B cell (primary cell): ENCODE results near the gene AIMP2.

Experiments
- CTCF ChIP-seq: fragments of 200-600 bp; IDR thresholded peaks from one replicate; pipeline ENCODE4 v1.8.0; 2022; ENCODE audit warnings: antibody characterized with exemption, mild to moderate bottlenecking
- EZH2 ChIP-seq: IDR thresholded peaks from 2 replicates; pipeline ENCODE4 v1.6.1; 2012; ENCODE audit warnings: borderline replicate concordance, low read depth, mild to moderate bottlenecking, moderate library complexity, low read length; ENCODE audit not compliant: insufficient read depth, poor library complexity, severe bottlenecking

DNA sequence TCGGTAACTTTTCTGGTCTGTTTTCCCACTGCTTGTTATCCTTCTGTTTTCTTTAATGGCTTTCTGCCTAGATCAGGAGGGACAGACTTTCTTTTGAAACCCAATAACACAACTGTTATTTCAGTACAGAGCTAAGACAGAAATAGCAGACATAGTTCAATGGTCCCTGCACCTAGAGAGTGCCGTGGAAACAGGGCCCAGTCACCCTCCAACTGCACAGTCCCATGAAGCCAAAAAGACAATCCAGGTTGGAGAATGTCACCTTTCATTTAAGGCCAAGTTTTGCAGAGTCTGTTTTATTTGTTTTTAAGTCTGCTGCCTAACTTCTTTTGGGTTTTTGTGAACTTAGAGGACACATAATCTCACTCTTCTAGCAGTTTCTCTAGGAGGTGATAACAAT is 2.5 kb downstream of the AIMP2 start:
- TF ChIP-seq CTCF = no peak
- TF ChIP-seq EZH2 = no peak
